ENCODE results near the gene FBN1.

DNA sequence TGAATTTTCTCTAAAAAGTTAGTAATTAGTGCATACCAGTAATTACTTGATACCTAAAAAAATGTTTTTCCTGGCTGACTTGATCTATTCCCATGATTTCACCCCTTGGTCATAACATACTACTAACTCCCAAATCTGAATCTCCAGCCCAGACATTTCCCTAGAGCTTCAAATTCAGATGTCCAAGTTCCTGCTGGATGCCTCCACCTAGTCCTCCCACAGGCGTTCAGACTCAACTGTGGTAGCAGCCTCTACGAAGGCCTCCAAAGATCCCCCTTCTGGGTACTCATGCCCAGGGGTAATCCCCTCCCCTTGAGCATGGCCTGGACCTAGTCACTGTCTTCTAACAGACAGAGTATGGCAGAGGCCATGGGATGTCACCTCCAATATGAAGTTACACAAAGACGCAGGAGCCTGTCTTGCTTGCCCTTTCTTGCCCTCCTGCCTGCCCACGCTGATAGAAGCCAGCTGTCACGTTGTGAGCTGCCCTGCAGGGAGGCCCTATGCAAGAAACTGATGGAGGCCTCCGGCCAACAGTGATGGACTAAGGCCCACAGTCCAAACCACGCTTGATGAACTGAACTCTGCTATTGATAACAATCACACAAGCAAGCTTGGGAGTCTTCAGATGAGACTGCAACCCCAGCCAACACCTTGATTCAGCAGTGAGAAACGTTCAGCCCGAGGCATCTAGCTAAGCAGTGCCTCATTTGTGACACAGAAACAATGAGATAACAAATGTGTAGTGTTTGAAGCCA is 8.6 kb upstream of the FBN1 start:
- no peak for TF ChIP-seq POLR2AphosphoS5 (IDR thresholded peaks at IDR 0.05)
- TF ChIP-seq POLR2A (IDR thresholded peaks at IDR 0.05): no peak
- TF ChIP-seq, protein P1, sequence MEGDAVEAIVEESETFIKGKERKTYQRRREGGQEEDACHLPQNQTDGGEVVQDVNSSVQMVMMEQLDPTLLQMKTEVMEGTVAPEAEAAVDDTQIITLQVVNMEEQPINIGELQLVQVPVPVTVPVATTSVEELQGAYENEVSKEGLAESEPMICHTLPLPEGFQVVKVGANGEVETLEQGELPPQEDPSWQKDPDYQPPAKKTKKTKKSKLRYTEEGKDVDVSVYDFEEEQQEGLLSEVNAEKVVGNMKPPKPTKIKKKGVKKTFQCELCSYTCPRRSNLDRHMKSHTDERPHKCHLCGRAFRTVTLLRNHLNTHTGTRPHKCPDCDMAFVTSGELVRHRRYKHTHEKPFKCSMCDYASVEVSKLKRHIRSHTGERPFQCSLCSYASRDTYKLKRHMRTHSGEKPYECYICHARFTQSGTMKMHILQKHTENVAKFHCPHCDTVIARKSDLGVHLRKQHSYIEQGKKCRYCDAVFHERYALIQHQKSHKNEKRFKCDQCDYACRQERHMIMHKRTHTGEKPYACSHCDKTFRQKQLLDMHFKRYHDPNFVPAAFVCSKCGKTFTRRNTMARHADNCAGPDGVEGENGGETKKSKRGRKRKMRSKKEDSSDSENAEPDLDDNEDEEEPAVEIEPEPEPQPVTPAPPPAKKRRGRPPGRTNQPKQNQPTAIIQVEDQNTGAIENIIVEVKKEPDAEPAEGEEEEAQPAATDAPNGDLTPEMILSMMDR (IDR thresholded peaks at IDR 0.05): no peak
- TF ChIP-seq EP300 (IDR thresholded peaks at IDR 0.05): no peak

All from sigmoid colon (tissue), 4 donors.